Stimulated activated CD8-positive, alpha-beta memory T cell treated with anti-CD3 and anti-CD28 coated beads, Interleukin-4, amount 100 ng/mL, for 24 hours (primary cell): ENCODE results near the gene NOX5.
"Not testable (repeated sequence)": the region's sequence is repeated elsewhere in the genome, so short reads cannot be mapped to it uniquely, and the experiment has no call there.

Experiments used
- DNase-seq: peaks from one replicate; pipeline ENCODE4 v3.0.0-alpha.2; 2020; ENCODE audit warnings: low read depth

The NOX5 gene

GRCh38 chr15:69059557-69059943, 45.1 kb downstream of the NOX5 start:
- DNase-seq: no peak

GRCh38 chr15:69060041-69060481, 45.6 kb downstream of the NOX5 start:
- no peak for DNase-seq

DNA sequence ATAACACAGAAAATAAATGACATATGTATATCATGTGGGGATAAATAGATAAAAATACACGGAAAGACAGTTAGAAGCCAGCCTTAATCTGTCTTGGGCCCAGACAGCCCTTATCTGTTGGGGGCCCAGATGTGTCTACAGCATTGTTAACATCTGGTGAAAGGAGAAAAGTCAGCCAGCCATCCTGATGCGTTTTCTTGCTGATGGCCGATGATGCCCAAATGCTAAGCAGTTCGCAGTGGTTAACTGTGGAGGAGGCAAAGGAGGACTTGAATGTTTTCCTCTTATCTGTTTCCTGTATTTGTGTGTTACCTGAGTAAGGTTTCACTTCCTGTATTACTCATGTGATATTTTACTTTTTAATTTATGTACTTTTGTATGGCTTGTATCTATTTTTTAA, 46.2 kb downstream of the NOX5 start:
- DNase-seq: no peak

- no peak for DNase-seq
Measured at GRCh38 chr15:69061414-69061842, 46.9 kb downstream of the NOX5 start.

DNA sequence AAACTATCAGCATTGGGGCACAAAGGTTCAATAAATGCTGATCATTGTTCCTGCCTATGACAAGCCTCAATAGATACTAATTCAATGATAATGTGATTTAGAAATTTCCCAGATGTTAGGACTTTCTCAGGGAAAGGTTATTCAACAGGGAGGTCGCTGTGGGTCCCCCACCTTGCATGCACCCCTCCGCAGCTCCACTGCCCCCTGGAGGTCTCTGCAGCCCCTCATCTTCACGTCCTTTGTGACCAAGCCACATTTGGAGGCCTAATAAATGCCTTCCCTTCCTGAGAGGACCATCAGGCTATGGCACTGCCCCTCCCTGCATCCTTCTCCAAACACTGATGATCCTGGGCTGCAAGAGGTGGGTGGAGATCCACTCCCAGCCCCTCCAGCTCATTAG, 50.2 kb downstream of the NOX5 start:
- no peak for DNase-seq

DNA sequence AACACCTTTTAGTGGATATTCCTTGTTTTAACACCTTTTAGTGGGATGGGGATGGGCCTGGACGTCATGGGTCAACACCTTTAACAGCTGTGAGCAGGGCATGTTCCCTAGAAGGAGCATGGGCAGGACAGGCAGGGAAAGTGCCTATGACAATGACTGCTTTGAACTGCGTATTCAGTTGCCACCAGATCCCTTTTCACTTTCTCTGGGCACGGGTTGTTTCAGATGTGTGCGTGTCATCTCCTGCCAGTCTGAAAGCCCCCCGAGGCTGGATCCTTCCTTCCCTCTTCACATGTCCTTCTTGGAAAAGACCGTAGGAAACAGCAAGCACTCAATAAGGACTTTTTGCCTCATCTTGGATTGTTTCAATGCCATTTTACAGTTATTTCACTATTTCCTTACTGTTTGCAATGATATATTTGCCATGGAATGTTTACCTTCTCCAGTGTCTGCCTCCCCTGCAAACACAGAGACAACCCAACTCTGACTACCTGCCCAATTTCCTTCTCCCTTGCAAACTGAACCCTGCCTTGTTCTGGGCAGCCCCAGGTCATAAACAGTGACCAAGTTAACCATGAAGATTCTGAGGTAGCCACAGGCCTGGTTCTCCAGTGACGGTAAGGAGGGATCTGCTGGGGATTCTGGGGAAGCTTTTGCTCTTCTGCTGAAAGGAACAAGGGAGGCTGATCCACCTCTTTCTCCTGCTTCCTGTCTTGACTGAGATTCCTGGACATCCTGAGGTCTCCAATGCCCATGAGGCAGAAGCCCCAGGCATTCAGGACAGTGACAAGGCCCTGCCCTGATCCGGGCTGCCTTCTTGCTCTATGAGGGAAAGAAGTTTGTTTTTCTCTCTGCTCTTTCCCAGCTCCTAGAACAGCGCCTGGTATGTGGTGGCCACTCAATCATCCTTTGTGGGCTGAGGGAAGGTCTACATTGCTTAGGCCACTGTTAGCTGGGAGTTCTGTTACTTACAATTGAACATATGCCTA, 51.8 kb downstream of the NOX5 start:
- DNase-seq: no peak

DNA sequence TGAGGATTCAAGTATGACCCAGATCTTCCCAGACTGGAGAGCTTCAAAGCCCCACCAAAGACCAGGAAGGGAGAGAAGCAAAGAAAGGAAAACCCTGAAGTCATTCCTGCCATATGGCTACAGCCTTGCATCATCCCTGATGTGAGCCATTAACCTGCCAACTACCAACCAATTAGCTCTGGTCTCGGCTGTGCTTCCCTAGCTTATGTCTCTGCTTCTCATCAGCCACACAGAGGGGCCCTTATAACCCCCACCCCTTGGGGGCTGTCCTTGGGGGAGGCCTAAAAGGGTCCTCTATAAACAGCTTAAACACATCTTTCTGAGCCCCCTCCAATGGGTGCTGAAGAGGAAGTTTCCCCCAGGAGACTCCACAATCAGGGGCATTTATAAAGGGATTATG, 52.8 kb downstream of the NOX5 start:
- no peak for DNase-seq

DNA sequence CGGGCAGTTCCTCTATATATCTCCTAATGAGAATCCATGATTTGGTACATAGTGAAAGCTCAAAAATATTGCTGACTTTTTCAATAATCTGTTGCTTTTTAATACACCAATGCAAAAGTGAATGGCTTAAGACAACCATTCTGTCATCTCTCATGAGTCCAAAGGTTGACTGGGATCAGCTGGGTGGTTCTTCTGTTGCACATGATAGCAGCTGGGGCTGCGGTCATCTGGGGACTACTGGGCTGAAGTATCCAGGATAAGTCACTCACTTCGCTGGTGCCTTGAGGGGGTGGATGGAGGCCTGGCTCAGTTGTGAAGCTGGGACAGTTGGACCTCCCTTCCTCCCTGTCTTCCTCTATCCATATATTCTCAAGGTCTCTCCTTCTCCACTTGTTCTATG, 53.7 kb downstream of the NOX5 start:
- DNase-seq: no peak

DNA sequence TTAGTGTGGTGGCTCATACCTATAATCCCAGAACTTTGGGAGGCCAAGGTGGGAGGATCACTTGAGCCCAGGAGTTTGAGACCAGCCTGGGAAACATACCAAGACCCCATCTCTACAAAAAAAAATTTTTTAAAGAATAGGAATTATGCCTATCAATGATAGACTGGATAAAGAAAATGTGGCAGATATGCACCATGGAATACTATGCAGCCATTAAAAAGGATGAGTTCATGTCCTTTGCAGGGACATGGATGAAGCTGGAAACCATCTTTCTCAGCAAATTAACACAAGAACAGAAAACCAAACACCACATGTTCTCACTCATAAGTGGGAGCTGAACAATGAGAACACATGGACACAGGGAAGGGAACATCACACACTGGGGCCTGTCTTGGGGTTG, 54.8 kb downstream of the NOX5 start:
- not testable (repeated sequence) for DNase-seq

DNA sequence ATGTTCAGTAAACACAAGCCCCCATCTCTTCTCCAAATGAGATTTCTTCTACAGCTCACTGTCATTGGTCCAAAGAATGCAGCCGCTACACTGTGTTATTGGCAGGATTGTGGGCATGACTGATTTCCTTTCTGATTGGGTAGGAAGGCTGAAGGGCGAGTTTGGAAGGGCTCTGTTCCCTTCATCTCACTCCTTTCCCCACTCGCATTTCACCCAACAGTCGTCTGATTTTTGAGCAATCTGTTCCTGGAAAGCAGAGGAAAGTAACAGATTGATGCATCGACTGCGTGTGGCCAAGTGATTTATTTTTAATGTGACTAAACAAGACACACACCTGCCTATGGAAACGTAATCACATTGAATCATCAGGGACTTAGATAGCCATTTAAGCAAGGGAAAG, 55.5 kb downstream of the NOX5 start:
- DNase-seq: no peak

- no peak for DNase-seq
Measured at GRCh38 chr15:69070396-69070795, 55.9 kb downstream of the NOX5 start.

GRCh38 chr15:69071260-69071659, 56.8 kb downstream of the NOX5 start:
- DNase-seq: no peak

GRCh38 chr15:69072906-69073305, 58.4 kb downstream of the NOX5 start:
- DNase-seq: no peak

GRCh38 chr15:69074001-69074842, 59.7 kb downstream of the NOX5 start:
- DNase-seq: no peak

DNA sequence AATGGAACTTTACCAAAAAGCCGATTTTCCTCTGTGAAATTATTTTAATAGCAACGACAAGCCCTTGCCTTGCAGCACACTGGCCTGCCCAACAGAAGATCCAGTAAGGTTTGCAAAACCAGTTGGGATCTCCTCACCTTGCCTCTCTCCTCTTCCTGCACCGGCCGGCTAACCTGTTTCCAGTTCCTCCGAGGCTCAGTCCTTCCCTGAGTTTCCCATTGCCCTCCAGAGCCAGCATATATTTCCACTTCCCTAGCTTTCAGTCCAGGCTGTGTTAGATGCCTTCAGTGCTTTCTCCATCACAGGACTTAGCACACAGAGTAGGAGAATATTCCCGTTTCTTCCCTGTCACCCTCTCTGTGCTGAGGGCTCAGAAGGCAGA, 60.3 kb downstream of the NOX5 start:
- no peak for DNase-seq

- DNase-seq: no peak
Measured at GRCh38 chr15:69075440-69075839, 60.9 kb downstream of the NOX5 start.

GRCh38 chr15:69076756-69077155, 62.3 kb downstream of the NOX5 start:
- DNase-seq: no peak

DNA sequence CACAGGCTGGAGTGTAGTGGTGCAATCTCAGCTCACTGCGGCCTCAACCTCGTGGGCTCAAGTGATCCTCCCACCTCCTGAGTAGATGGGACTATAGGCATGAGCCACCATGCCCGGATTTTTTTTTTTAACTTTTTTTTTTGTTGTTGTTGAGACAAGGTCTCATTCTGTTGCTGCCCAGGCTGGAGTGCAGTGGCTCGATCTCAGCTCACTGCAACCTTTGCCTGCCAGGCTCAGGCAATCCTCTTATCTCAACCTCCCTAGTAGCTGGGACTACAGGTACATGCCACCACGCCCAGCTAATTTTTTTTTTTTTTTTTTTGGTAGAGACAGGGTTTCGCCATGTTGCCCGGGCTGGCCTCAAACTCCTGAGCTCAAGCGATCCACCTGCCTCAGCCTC, 64.1 kb downstream of the NOX5 start:
- no peak for DNase-seq

DNA sequence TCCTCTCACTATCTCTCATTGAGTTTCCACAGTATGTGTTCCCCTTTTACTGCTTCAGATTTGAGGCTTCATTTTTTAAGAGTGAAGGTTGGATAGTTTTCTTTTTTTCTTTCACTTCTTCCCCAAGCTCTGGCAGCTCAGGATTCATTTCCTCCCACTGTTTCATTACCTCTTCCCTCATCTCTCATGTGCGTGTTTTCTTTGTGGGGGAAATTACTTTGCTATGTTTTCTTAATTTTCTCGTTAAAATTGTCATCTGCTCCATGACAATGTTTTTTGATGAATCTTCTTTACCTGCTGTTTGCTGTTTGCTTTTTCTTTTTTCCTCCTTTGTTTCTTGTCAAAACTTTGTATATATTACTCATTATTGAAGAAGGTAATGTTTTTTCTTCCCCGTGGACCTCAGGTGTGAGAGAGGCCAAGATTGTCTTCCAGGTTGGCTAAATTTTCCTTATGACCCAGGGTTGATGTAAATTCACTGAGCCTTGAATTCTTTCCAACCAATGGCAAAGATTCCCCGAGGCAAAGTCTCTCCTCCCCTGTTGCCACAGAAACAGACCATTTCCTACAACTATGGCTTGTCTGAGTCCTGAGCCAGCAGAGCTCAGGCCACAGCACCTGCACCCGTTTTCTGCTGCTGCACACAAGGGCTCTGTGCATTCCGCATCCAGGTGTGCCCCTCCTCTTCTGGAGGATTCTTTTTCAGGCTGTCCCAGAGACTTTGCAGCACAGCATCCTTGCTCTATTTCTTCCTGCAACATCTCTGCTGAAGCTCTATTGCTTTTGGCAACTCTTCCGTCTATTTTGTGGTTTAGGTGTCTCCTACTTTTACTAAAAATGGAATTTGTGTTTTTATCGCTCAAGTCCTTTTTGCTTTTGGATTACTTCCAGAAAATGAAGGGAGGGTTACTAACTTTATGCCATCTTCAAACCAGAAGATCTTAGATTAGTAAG, 66.1 kb downstream of the NOX5 start:
- no peak for DNase-seq

- DNase-seq: no peak
Measured at GRCh38 chr15:69081310-69082004, 67.0 kb downstream of the NOX5 start.

DNA sequence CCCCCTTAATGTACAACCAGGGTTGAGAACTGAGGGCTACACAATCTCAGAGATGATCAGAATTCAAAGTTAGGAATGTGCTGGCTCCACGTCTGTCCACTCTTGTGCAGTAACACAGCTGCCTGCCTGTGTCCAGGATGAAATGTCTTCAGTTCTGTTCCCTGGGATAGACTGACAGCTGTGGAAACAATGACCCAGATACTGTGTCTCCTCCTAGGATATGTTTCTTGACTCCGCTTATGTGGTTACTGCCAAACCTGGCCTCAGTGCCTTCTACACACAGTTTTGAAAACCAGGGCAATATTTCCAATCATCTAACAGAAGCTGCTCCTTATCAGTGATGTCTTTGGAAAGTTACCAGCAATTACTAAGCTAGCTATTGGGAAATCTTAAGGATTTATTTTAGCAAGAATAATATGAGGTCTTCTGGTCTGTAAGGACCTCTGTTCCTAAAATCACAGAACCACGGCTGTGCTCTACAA, 67.6 kb downstream of the NOX5 start:
- DNase-seq: no peak
